B cell (primary cell): Measurements from ENCODE around the gene R3HDM4. TPM values are rescaled to one million over a fixed set of nuclear protein-coding genes. Genes with fewer than 3 reads are reported as not detected.

Experiments
- ATAC-seq: fragments of 200-7000 bp; cut with Tn5 transposase; one replicate; pipeline ENCODE4 v1.10.0; 2021; ENCODE audit warnings: low read depth, mild to moderate bottlenecking, moderate number of reproducible peaks, moderate library complexity
- CTCF ChIA-PET: fragments of 350-600 bp; sonication (Branson Sonifier 250); formaldehyde crosslinking; loops from one replicate; lab custom pipeline; 2021; ENCODE audit warnings: antibody characterized with exemption, inconsistent platforms; lab: Charles Lee
- POLR2A ChIA-PET: fragments of 350-600 bp; sonication (Branson Sonifier 250); formaldehyde crosslinking; loops from one replicate; lab custom pipeline; 2021; ENCODE audit warnings: antibody characterized with exemption; lab: Charles Lee
- DNase-seq: peaks from one replicate; pipeline ENCODE4 v3.0.0; 2013
- H2AFZ ChIP-seq: 2 replicates; pipeline ENCODE4 v1.6.1; 2012; ENCODE audit warnings: mild to moderate bottlenecking, low read depth, low read length; ENCODE audit not compliant: insufficient read depth, poor library complexity, severe bottlenecking
- H3K27ac ChIP-seq, 2 donors: 1 replicate in 1 of 2; 2 replicates in 1 of 2; pipeline ENCODE4 v1.5.1; 2012 to 2013; ENCODE audit warnings: low read length in 2 of 2, mild to moderate bottlenecking in 2 of 2, moderate library complexity in 1 of 2
- H3K27me3 ChIP-seq, 4 experiments: fragments of 200-600 bp in 1 of 4; sonication (generic) in 1 of 4; replicated peaks in 1 of 4; 1 replicate in 2 of 4; 2 replicates in 2 of 4; pipeline versions ENCODE4 v1.6.1 to v1.7.0; 2013 to 2016; ENCODE audit warnings: low read length in 3 of 4, mild to moderate bottlenecking in 2 of 4, mixed read lengths in 1 of 4, moderate library complexity in 1 of 4; ENCODE audit not compliant: insufficient read depth in 4 of 4, control insufficient read depth in 3 of 4; ENCODE audit errors: control extremely low read depth in 1 of 4
- H3K36me3 ChIP-seq, 2 experiments: replicated peaks in 1 of 2; 1 replicate in 1 of 2; 2 replicates in 1 of 2; pipeline versions ENCODE4 v1.6.1 to v1.7.1; 2013; ENCODE audit warnings: low read length in 1 of 2; ENCODE audit not compliant: insufficient read depth in 2 of 2, control insufficient read depth in 1 of 2; ENCODE audit errors: control extremely low read depth in 1 of 2, extremely low read depth in 1 of 2
- H3K4me1 ChIP-seq, 2 donors: fragments of 200-600 bp in 1 of 2; sonication (generic) in 1 of 2; 1 replicate in 1 of 2; 2 replicates in 1 of 2; pipeline versions ENCODE4 v1.5.1 to v1.6.1; 2013 to 2017; ENCODE audit warnings: low read length in 2 of 2; ENCODE audit not compliant: control insufficient read depth in 2 of 2, insufficient read depth in 2 of 2
- H3K4me2 ChIP-seq: replicated peaks from 2 replicates; pipeline ENCODE3; 2012; ENCODE audit warnings: mild to moderate bottlenecking, low read depth, low read length; ENCODE audit not compliant: poor library complexity, severe bottlenecking
- H3K4me3 ChIP-seq, 5 experiments: fragments of 200-600 bp in 1 of 5; sonication (generic) in 1 of 5; 1 replicate in 3 of 5; 2 replicates in 2 of 5; pipeline versions ENCODE4 v1.5.1 to v1.7.0; 2011 to 2016; ENCODE audit warnings: low read length in 4 of 5, mild to moderate bottlenecking in 4 of 5, low read depth in 2 of 5, control low read depth in 1 of 5, moderate library complexity in 1 of 5; ENCODE audit not compliant: insufficient read depth in 1 of 5; ENCODE audit errors: control extremely low read depth in 1 of 5, extremely low read depth in 1 of 5
- H3K79me2 ChIP-seq: fragments of 200-600 bp; sonication (generic); one replicate; pipeline ENCODE4 v1.6.0; 2016; ENCODE audit warnings: low read length; ENCODE audit not compliant: control insufficient read depth, insufficient read depth
- H3K9ac ChIP-seq: fragments of 200-600 bp; sonication (generic); 2 replicates; pipeline ENCODE4 v1.6.1; 2017; ENCODE audit warnings: mild to moderate bottlenecking, low read length, moderate library complexity
- H3K9me3 ChIP-seq, 3 donors: one replicate each; pipeline versions ENCODE4 v1.6.1 to v1.7.1; 2013; ENCODE audit warnings: low read length in 2 of 3; ENCODE audit not compliant: control insufficient read depth in 2 of 3, insufficient read depth in 1 of 3; ENCODE audit errors: control extremely low read depth in 1 of 3
- H4K20me1 ChIP-seq: 2 replicates; pipeline ENCODE4 v1.6.0; 2012; ENCODE audit warnings: mild to moderate bottlenecking, low read length; ENCODE audit not compliant: insufficient read depth, control insufficient read depth, poor library complexity, severe bottlenecking
- H3K27ac Mint-ChIP-seq: one replicate; pipeline ENCODE4 v1.8.0; 2021; ENCODE audit warnings: mixed read lengths
- H3K27me3 Mint-ChIP-seq: one replicate; pipeline ENCODE4 v1.8.0; 2021; ENCODE audit warnings: mixed read lengths
- H3K4me1 Mint-ChIP-seq: one replicate; pipeline ENCODE4 v1.8.0; 2021; ENCODE audit warnings: mixed read lengths
- H3K4me3 Mint-ChIP-seq: one replicate; pipeline ENCODE4 v1.8.0; 2021; ENCODE audit warnings: mixed read lengths
- H3K9me3 Mint-ChIP-seq: one replicate; pipeline ENCODE4 v1.8.0; 2022; ENCODE audit warnings: mixed read lengths; ENCODE audit not compliant: insufficient read depth
- EZH2 ChIP-seq: IDR thresholded peaks from 2 replicates; pipeline ENCODE4 v1.6.1; 2012; ENCODE audit warnings: borderline replicate concordance, low read depth, mild to moderate bottlenecking, moderate library complexity, low read length; ENCODE audit not compliant: insufficient read depth, poor library complexity, severe bottlenecking
- WGBS: methylation state at CpG from one replicate; pipeline ENCODE4 v1.1.5; 2013; ENCODE audit warnings: missing lambda C conversion rate; ENCODE audit not compliant: insufficient coverage; 5-methylcytosine and 5-hydroxymethylcytosine counted together
- intact Hi-C: fragments of 100-400 bp; cut with micrococcal nuclease; formaldehyde crosslinking; loops from one replicate; pipeline ENCODE4 v1.10.0; 2022
- polyA plus RNA-seq: library from polyadenylated mRNA; depleted of rRNA; stranded (reverse); fragments of >200 nt; gene quantifications from 2 replicates; pipeline ENCODE4 v1.2.3, GENCODE V29; 2012
- total RNA-seq, 2 donors: library from RNA; stranded (reverse); fragments of 120-200 nt in 1 of 2; gene quantifications; 1 replicate in 1 of 2; 2 replicates in 1 of 2; pipeline versions ENCODE4 v1.2.3 to v1.2.4, GENCODE V29; 2013 to 2022
- TF ChIP-seq, protein P1 (sequence below): fragments of 200-600 bp; IDR thresholded peaks from one replicate; pipeline ENCODE4 v1.8.0; 2022; ENCODE audit warnings: antibody characterized with exemption, mild to moderate bottlenecking

The R3HDM4 gene
- total and polyA plus RNA-seq, 2 donors (not counting 1 experiment from before 2014, with no cell fraction given): 168 to 176 TPM

DNA sequence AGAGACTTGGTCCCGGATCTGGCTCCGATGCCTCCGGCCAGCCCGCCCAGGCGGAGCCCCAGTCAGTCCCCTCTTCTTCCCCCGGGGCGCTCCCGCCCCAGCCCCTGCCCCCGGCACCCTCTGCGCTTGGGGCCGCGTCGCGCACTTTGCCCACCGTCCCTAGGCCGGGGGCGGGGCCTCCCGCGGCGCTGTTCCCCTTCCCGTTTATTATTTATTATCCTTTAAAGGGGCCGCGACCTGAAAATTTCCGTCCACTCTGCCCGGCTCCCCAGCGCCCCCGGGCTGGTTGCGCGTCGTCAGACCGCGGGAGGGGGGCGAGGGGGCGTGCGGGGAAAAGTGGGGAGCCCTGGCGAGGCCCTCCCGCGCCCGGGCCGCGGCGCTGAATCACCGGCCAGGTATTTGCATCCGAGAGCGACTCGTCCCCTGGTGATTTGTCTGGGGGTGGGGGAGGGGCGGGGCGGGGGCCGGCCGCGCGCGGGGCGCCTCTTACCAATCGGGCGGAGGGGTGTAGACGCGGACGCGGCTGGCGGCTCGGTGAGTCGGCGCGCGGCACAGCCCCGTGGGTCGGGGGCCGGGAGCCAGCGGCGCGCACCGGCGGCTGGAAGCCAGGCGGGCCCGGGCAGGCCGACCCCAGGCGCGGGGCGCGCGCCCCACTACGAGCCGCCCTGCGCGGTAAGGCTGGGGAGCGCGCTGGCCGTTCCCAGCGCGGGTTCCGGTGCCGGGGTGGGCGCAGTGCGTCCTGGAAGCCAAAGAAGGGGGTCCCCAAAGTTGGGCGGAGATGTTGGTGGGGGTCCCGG is 12.7 kb upstream of the R3HDM4 start, which contains the start of gene ARID3A:
ARID3A (plus strand) TSS at position 510 of the 797 bp plus-strand sequence. CDS start 3,494 bp downstream, outside the sequence.
- intact Hi-C loops: loop anchor here (1.0 to 10.0 kb wide), 6 partner anchors 16 to 261 kb away; partner anchors contain the start of genes ARHGAP45, RNF126, RNU6-2 and TMEM259
- POLR2A ChIA-PET: interaction anchor here (0.6 to 1.3 kb wide), 3 partner anchors 53 to 58 kb away, joined by 3 to 5 read pairs (median 4); partner anchors contain the start of gene WDR18

More for the DNA sequence above, 12.7 kb upstream of the R3HDM4 start, which contains the start of gene ARID3A:
- Mint-ChIP-seq H3K4me1 (peaks cover 22% of the 10 kb centered on the region), H3K4me3 (peak within 1 kb of the TSS; percentile 91), H3K9me3 (no peaks in the 10 kb centered on the region), H3K27ac (peak within 1 kb of the TSS; percentile 95), H3K27me3 (no peaks in the 10 kb centered on the region)
- Histone ChIP-seq H3K9me3 (no peaks in the 10 kb centered on the region), H3K36me3 (no peaks in the 10 kb centered on the region), H3K79me2 (peaks cover 17% of the 10 kb centered on the region), H4K20me1 (no peaks in the 10 kb centered on the region), H3K27me3 (no peaks in the 10 kb centered on the region), H3K9ac (peak within 1 kb of the TSS; percentile 94), H2AFZ (peak within 1 kb of the TSS; percentile 97), H3K4me1 (peaks cover 18 to 39% of the 10 kb centered on the region in 2 donors), H3K4me3 (peak within 1 kb of the TSS; percentile 71 to 94 (median 86)), H3K4me2 (peak within 1 kb of the TSS; percentile 98), H3K27ac (peak within 1 kb of the TSS; percentile 85 to 94)
- peak; percentile 65 for ATAC-seq
- CTCF ChIA-PET: interaction anchor here (3.5 to 6.8 kb wide), 2 partner anchors 13 to 57 kb away, joined by 16 to 143 read pairs; partner anchors contain the start of gene WDR18
- under 1% methylated on average over 93 of the region's 97 CpGs for WGBS
- DNase-seq: peak; percentile 92
- TF ChIP-seq, protein P1, sequence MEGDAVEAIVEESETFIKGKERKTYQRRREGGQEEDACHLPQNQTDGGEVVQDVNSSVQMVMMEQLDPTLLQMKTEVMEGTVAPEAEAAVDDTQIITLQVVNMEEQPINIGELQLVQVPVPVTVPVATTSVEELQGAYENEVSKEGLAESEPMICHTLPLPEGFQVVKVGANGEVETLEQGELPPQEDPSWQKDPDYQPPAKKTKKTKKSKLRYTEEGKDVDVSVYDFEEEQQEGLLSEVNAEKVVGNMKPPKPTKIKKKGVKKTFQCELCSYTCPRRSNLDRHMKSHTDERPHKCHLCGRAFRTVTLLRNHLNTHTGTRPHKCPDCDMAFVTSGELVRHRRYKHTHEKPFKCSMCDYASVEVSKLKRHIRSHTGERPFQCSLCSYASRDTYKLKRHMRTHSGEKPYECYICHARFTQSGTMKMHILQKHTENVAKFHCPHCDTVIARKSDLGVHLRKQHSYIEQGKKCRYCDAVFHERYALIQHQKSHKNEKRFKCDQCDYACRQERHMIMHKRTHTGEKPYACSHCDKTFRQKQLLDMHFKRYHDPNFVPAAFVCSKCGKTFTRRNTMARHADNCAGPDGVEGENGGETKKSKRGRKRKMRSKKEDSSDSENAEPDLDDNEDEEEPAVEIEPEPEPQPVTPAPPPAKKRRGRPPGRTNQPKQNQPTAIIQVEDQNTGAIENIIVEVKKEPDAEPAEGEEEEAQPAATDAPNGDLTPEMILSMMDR: no peak
- peak; percentile 72 for TF ChIP-seq EZH2
